Kidney (tissue), 14 donors: ENCODE results near the gene CCL28. TPM values are rescaled to one million over a fixed set of nuclear protein-coding genes. Genes with fewer than 3 reads are reported as not detected.

Experiments
- DNase-seq, 5 donors: peaks; one replicate each; pipeline ENCODE4 v3.0.0-alpha.2; 2013 to 2020
- FAIRE-seq: peaks from 2 replicates; lab custom pipeline; 2012; peaks lifted over from hg19 to GRCh38; lab: Jason Lieb, UNC
- H3K27ac ChIP-seq, 2 donors: one replicate each; pipeline ENCODE4 v1.7.0; 2013; ENCODE audit warnings: low read depth in 2 of 2, low read length in 2 of 2, inconsistent platforms in 1 of 2
- H3K27me3 ChIP-seq: one replicate; pipeline ENCODE4 v1.7.1; 2013; ENCODE audit warnings: low read length, inconsistent platforms; ENCODE audit not compliant: control insufficient read depth, insufficient read depth
- H3K36me3 ChIP-seq, 3 donors: one replicate each; pipeline versions ENCODE4 v1.7.0 to v1.7.1; 2013; ENCODE audit warnings: low read length in 3 of 3, control low read depth in 1 of 3, inconsistent platforms in 1 of 3; ENCODE audit not compliant: insufficient read depth in 3 of 3, control insufficient read depth in 2 of 3
- H3K4me1 ChIP-seq, 3 donors: one replicate each; pipeline versions ENCODE4 v1.7.0 to v1.7.1; 2013; ENCODE audit warnings: low read length in 3 of 3, inconsistent platforms in 1 of 3, low read depth in 1 of 3; ENCODE audit not compliant: control insufficient read depth in 2 of 3, insufficient read depth in 2 of 3
- H3K4me3 ChIP-seq, 3 donors: one replicate each; pipeline versions ENCODE4 v1.7.0 to v1.8.1; 2013; ENCODE audit warnings: low read length in 3 of 3, control low read depth in 1 of 3, inconsistent platforms in 1 of 3
- H3K9ac ChIP-seq, 3 donors: one replicate each; pipeline versions ENCODE4 v1.7.0 to v1.7.1; 2013; ENCODE audit warnings: low read length in 3 of 3, control low read depth in 1 of 3, inconsistent platforms in 1 of 3
- H3K9me3 ChIP-seq, 3 donors: one replicate each; pipeline versions ENCODE4 v1.7.0 to v1.7.1; 2013; ENCODE audit warnings: low read length in 3 of 3, control low read depth in 1 of 3, inconsistent platforms in 1 of 3; ENCODE audit not compliant: control insufficient read depth in 2 of 3, insufficient read depth in 1 of 3
- intact Hi-C: fragments of 100-400 bp; cut with DNase I; formaldehyde crosslinking; loops from one replicate; pipeline ENCODE4 v1.11.1; 2022
- polyA plus RNA-seq: library from polyadenylated mRNA; stranded (reverse); fragments of 350-450 nt; fragmentation: Illumina TruSeq; extraction: RNeasy Lipid Tissue Mini Kit (QIAGEN cat#74804); gene quantifications from one replicate; pipeline ENCODE4 v1.2.3, GENCODE V29; 2014; ENCODE audit warnings: low read depth, low replicate concordance; ENCODE audit not compliant: insufficient read depth
- total RNA-seq: library from RNA; stranded (reverse); fragmentation: NEBNext Ultra II Directional; extraction: Animal tissue kit (Norgen Biotek cat#: 25700); gene quantifications from one replicate; pipeline ENCODE4 v1.2.1, GENCODE V29; 2021
- TF ChIP-seq, protein P1 (sequence below): IDR thresholded peaks from 3 replicates; pipeline ENCODE4 v1.5.1; 2012; ENCODE audit warnings: mild to moderate bottlenecking, moderate library complexity, borderline replicate concordance; ENCODE audit not compliant: insufficient read depth; ENCODE audit errors: extremely low read depth
- donor health status: control.
- donor health status: control.
- donor health status: control.
- donor health status: control.
- donor health status: control.
- donor health status: DM: yes; HTN: yes; CAD: no.
- donor health status: Normal renal cell carcinoma (clear cell type).

The CCL28 gene
- total and polyA plus RNA-seq, 2 donors from 2014 or later: 2.3 to 22.8 TPM

- peak; percentile 39 to 89 (median 67) for DNase-seq
- TF ChIP-seq, protein P1, sequence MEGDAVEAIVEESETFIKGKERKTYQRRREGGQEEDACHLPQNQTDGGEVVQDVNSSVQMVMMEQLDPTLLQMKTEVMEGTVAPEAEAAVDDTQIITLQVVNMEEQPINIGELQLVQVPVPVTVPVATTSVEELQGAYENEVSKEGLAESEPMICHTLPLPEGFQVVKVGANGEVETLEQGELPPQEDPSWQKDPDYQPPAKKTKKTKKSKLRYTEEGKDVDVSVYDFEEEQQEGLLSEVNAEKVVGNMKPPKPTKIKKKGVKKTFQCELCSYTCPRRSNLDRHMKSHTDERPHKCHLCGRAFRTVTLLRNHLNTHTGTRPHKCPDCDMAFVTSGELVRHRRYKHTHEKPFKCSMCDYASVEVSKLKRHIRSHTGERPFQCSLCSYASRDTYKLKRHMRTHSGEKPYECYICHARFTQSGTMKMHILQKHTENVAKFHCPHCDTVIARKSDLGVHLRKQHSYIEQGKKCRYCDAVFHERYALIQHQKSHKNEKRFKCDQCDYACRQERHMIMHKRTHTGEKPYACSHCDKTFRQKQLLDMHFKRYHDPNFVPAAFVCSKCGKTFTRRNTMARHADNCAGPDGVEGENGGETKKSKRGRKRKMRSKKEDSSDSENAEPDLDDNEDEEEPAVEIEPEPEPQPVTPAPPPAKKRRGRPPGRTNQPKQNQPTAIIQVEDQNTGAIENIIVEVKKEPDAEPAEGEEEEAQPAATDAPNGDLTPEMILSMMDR: no peak
- H3K9ac ChIP-seq: peak overlapping the region; percentile 29 to 42 (median 31)
- intact Hi-C loops: no loop called here
- no peak for FAIRE-seq
- no peaks in the 10 kb centered on the region for H3K27me3 ChIP-seq
- H3K9me3 ChIP-seq: no peaks in the 10 kb centered on the region
- no peak overlapping the region for H3K27ac ChIP-seq
- H3K36me3 ChIP-seq: no peaks in the 10 kb centered on the region
- peak overlapping the region; percentile 63 to 78 (median 70) for H3K4me3 ChIP-seq
- H3K4me1 ChIP-seq: peaks cover 0 to 3% (median 0%) of the 10 kb centered on the region in 3 donors
Observed at GRCh38 chr5:43396762-43397304, 15.4 kb downstream of the CCL28 start.

DNA sequence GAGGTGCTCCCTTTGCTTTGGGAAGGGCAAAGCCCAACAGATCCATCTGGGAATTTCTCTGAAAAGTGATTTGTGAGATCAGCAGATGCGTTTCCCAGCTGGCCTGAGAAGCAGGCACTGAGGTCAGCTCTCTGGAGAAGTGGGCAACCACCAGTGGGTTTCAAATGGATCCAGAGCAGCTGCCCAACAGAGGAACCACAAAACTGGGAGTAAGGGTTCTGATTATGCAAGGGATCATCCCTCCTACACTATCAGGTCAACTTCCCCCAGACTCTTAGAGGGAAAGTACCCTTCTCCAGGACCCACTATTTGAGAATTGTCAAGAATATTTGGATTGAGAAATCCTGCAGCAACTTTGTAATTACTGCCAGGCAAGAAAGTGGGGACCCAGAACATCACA lies 21.7 kb downstream of the CCL28 start:
- no peaks in the 10 kb centered on the region for H3K27me3 ChIP-seq
- no peaks in the 10 kb centered on the region for H3K36me3 ChIP-seq
- H3K4me3 ChIP-seq: no peak overlapping the region
- FAIRE-seq: no peak
- no peaks in the 10 kb centered on the region for H3K9me3 ChIP-seq
- TF ChIP-seq, protein P1: no peak
- H3K9ac ChIP-seq: no peak overlapping the region
- no peaks in the 10 kb centered on the region for H3K4me1 ChIP-seq
- intact Hi-C loops: no loop called here
- no peak overlapping the region for H3K27ac ChIP-seq
- DNase-seq: no peak

- DNase-seq (peak in 4 of 5 donors; percentile 44 to 92 (median 73)), FAIRE-seq (peak; percentile 90)
- H3K27ac ChIP-seq: no peak overlapping the region
- intact Hi-C loops: no loop called here
- TF ChIP-seq, protein P1: peak; percentile 71
- H3K36me3 ChIP-seq: no peaks in the 10 kb centered on the region
- H3K4me1 ChIP-seq: no peaks in the 10 kb centered on the region
- no peak overlapping the region for H3K4me3 ChIP-seq
- no peaks in the 10 kb centered on the region for H3K27me3 ChIP-seq
- no peak overlapping the region for H3K9ac ChIP-seq
- H3K9me3 ChIP-seq: no peaks in the 10 kb centered on the region
Observed at GRCh38 chr5:43389679-43390329, 22.4 kb downstream of the CCL28 start.
